Spleen (tissue), 7 donors: ENCODE data around the gene SLC27A3.

Experiments
- POLR2A ChIP-seq, 3 donors: fragments of 450-650 bp; IDR thresholded peaks; one replicate each; pipeline ENCODE4 v1.5.1; 2017; ENCODE audit warnings: antibody characterized with exemption in 3 of 3, mild to moderate bottlenecking in 1 of 3
- TF ChIP-seq, protein P1 (sequence below), 11 experiments: fragments of 200-600 bp in 7 of 11; fragments of 450-650 bp in 4 of 11; sonication (generic) in 4 of 11; IDR thresholded peaks in 8 of 11; conservative IDR thresholded peaks in 3 of 11; 1 replicate in 7 of 11; 2 replicates in 4 of 11; pipeline versions ENCODE4 v1.4.0 to v1.8.0; 2016 to 2021; ENCODE audit warnings: antibody characterized with exemption in 11 of 11, inconsistent platforms in 4 of 11, mild to moderate bottlenecking in 1 of 11
- donor health status: DM: no; HTN: no; CAD: no; lungs with moderate emphysema.
- donor health status: DM: no; HTN: no; CAD: no.
- donor health status: DM: no; HTN: no; CAD: no.

DNA sequence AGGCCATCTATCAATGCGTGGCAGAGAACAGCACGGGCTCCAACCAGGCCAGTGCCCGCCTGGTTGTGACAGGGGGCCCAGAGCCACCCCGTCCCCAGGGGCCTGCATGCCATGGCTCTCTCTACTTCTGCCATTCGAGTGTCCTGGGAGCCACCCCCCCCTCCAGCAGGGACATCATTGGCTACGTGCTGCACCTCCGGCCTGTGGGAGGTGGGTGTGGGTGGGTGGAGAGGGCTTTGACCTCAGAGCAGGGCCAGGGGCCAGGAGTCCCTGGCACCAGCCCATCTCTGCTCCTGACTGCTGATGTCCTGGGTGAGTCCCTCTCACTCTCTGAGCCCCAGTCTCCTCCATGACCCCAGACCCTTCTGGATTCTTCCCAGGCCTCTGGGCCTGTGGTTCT is 25.3 kb downstream of the SLC27A3 start:
- TF ChIP-seq POLR2A (IDR thresholded peaks at IDR 0.05), result no peak
- TF ChIP-seq, protein P1, sequence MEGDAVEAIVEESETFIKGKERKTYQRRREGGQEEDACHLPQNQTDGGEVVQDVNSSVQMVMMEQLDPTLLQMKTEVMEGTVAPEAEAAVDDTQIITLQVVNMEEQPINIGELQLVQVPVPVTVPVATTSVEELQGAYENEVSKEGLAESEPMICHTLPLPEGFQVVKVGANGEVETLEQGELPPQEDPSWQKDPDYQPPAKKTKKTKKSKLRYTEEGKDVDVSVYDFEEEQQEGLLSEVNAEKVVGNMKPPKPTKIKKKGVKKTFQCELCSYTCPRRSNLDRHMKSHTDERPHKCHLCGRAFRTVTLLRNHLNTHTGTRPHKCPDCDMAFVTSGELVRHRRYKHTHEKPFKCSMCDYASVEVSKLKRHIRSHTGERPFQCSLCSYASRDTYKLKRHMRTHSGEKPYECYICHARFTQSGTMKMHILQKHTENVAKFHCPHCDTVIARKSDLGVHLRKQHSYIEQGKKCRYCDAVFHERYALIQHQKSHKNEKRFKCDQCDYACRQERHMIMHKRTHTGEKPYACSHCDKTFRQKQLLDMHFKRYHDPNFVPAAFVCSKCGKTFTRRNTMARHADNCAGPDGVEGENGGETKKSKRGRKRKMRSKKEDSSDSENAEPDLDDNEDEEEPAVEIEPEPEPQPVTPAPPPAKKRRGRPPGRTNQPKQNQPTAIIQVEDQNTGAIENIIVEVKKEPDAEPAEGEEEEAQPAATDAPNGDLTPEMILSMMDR (IDR thresholded peaks at IDR 0.05 in 8 of 11, conservative IDR thresholded peaks at IDR 0.05 in 3 of 11), result no peak
